Esophagus squamous epithelium (tissue), 4 donors: Measurements from ENCODE around the gene NELL1.

Experiments
- POLR2A ChIP-seq, 4 donors: fragments of 450-650 bp; IDR thresholded peaks; one replicate each; pipeline ENCODE4 v1.6.1; 2017; ENCODE audit warnings: antibody characterized with exemption in 4 of 4, mild to moderate bottlenecking in 4 of 4, moderate library complexity in 3 of 4
- TF ChIP-seq, protein P1 (sequence below), 6 experiments: fragments of 450-650 bp in 4 of 6; fragments of 200-600 bp in 2 of 6; sonication (generic) in 2 of 6; IDR thresholded peaks; one replicate each; pipeline ENCODE4 v1.5.1; 2016 to 2019; ENCODE audit warnings: antibody characterized with exemption in 6 of 6, mild to moderate bottlenecking in 4 of 6, moderate library complexity in 4 of 6

DNA sequence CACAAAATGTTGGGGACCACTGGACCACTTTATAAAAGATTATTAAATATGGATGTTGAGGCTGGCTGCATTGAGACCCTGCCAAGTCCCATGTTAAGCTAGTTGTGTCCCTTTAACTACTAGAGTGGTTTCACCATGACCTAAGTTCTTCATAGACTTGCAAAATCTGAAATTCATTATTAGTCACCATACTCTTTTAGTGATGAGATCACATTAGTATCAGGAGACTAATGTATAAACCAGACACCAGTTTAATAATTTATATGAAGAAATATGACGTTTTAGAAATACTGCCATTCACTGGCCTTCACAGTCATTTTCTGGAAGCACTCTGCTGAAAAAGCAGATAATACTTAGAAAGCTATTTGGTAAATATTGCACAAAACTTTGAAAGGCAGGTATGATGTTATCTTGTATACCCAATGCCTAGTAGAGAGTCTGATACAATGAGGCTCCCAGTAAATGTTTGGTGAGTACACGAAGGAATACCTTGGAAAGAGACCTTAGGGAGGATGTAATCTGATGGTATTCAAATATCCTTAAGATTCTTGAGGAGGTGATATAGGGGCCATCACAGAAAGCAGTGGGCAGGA lies 795.3 kb downstream of the NELL1 start:
- TF ChIP-seq POLR2A (IDR thresholded peaks at IDR 0.05), result no peak
- TF ChIP-seq, protein P1, sequence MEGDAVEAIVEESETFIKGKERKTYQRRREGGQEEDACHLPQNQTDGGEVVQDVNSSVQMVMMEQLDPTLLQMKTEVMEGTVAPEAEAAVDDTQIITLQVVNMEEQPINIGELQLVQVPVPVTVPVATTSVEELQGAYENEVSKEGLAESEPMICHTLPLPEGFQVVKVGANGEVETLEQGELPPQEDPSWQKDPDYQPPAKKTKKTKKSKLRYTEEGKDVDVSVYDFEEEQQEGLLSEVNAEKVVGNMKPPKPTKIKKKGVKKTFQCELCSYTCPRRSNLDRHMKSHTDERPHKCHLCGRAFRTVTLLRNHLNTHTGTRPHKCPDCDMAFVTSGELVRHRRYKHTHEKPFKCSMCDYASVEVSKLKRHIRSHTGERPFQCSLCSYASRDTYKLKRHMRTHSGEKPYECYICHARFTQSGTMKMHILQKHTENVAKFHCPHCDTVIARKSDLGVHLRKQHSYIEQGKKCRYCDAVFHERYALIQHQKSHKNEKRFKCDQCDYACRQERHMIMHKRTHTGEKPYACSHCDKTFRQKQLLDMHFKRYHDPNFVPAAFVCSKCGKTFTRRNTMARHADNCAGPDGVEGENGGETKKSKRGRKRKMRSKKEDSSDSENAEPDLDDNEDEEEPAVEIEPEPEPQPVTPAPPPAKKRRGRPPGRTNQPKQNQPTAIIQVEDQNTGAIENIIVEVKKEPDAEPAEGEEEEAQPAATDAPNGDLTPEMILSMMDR (IDR thresholded peaks at IDR 0.05), result no peak
